GM12892 (cell line): ENCODE results near the gene KRTAP4-8.
"Not testable (repeated sequence)": the region's sequence is repeated elsewhere in the genome, so short reads cannot be mapped to it uniquely, and the experiment has no call there.

Experiments
- DNase-seq: peaks from one replicate; pipeline ENCODE4 v3.0.0; 2011; ENCODE audit not compliant: insufficient read length
- FAIRE-seq: peaks from 2 replicates; lab custom pipeline; 2011; peaks lifted over from hg19 to GRCh38; lab: Jason Lieb, UNC
- POLR2A ChIP-seq: IDR thresholded peaks from 2 replicates; pipeline ENCODE4 v1.6.1; 2011; ENCODE audit warnings: low read depth, low read length, control low read depth
- POLR2AphosphoS5 ChIP-seq: IDR thresholded peaks from 2 replicates; pipeline ENCODE4 v1.6.1; 2011; ENCODE audit warnings: low read depth, low read length, control low read depth
- TAF1 ChIP-seq: IDR thresholded peaks from 2 replicates; pipeline ENCODE4 v1.6.1; 2011; ENCODE audit warnings: low read depth, mild to moderate bottlenecking, control low read depth, low read length, borderline replicate concordance

The KRTAP4-8 gene

GRCh38 chr17:41121742-41122141, 23.8 kb upstream of the KRTAP4-8 start:
- TF ChIP-seq POLR2AphosphoS5 (no peak), TAF1 (no peak), POLR2A (no peak)
- FAIRE-seq (no peak), DNase-seq (no peak)

GRCh38 chr17:41119696-41120690, 22.1 kb upstream of the KRTAP4-8 start:
- not testable (repeated sequence) for DNase-seq, FAIRE-seq

- DNase-seq (no peak), FAIRE-seq (no peak)
- TF ChIP-seq POLR2A: no peak
- TF ChIP-seq POLR2AphosphoS5: no peak
- TF ChIP-seq TAF1: no peak
These were observed 20.8 kb upstream of the KRTAP4-8 start for GRCh38 chr17:41118721-41119120.

GRCh38 chr17:41117846-41118386, 20.0 kb upstream of the KRTAP4-8 start, which contains the start of gene KRTAP4-11:
Gene KRTAP4-11 (minus strand): TSS chr17:41118373. CDS start chr17:41118315, 58 bp downstream.
- not testable (repeated sequence) for FAIRE-seq, DNase-seq

GRCh38 chr17:41116297-41116696, 18.4 kb upstream of the KRTAP4-8 start:
- TF ChIP-seq POLR2AphosphoS5 (no peak), TAF1 (no peak), POLR2A (no peak)
- no peak for FAIRE-seq

GRCh38 chr17:41111151-41111885, 13.4 kb upstream of the KRTAP4-8 start:
- no peak for FAIRE-seq
- DNase-seq: no peak
- no peak for TF ChIP-seq TAF1
- no peak for TF ChIP-seq POLR2A
- TF ChIP-seq POLR2AphosphoS5: no peak

More at GRCh38 chr17:41116297-41116696, 18.4 kb upstream of the KRTAP4-8 start:
- DNase-seq: no peak

- FAIRE-seq, DNase-seq: not testable (repeated sequence)
These were observed 10.9 kb upstream of the KRTAP4-8 start for GRCh38 chr17:41108728-41109386.

- FAIRE-seq (no peak), DNase-seq (no peak)
- TF ChIP-seq POLR2AphosphoS5 (no peak), POLR2A (no peak), TAF1 (no peak)
These were observed 10.1 kb upstream of the KRTAP4-8 start for GRCh38 chr17:41107941-41108450.

GRCh38 chr17:41105347-41105746, 7.4 kb upstream of the KRTAP4-8 start, which contains the start of gene KRTAP4-9:
Gene KRTAP4-9 (plus strand): TSS chr17:41105389. CDS start chr17:41105389, 0 bp downstream.
- not testable (repeated sequence) for FAIRE-seq, DNase-seq

GRCh38 chr17:41104386-41105038, 6.6 kb upstream of the KRTAP4-8 start:
- not testable (repeated sequence) for FAIRE-seq

GRCh38 chr17:41103896-41104295, 6.0 kb upstream of the KRTAP4-8 start:
- FAIRE-seq (no peak), DNase-seq (no peak)
- TF ChIP-seq POLR2AphosphoS5: no peak
- no peak for TF ChIP-seq POLR2A
- no peak for TF ChIP-seq TAF1

More at GRCh38 chr17:41104386-41105038, 6.6 kb upstream of the KRTAP4-8 start:
- DNase-seq: not testable (repeated sequence)
